ENCODE results near the gene TAS2R40.

DNA sequence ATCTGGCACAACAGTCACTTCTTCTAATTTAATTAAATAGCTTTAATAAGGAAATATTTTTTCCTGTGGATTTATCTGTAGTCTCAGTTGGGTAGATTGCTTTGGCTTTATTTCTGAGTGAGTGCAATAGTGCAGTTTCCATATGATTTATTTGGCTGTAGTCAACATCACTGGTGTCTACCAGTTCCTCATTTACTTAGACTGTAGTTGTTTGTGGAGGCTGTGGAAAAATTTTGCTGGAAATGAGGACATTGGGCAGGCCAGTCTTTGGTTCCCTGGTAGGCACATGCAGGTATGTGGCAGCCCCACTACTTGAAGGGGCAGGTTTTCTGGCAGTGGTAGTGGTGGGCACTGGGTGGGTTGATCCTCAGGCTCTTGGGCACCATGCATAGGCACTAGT is 15.5 kb downstream of the TAS2R40 start:
- TF ChIP-seq FOS (IDR thresholded peaks at IDR 0.05; ENCODE audit: borderline replicate concordance, insufficient read depth, low read length) = no peak
- TF ChIP-seq POLR2A (IDR thresholded peaks at IDR 0.05; ENCODE audit: low read depth, low read length) = no peak
- TF ChIP-seq, protein P1, sequence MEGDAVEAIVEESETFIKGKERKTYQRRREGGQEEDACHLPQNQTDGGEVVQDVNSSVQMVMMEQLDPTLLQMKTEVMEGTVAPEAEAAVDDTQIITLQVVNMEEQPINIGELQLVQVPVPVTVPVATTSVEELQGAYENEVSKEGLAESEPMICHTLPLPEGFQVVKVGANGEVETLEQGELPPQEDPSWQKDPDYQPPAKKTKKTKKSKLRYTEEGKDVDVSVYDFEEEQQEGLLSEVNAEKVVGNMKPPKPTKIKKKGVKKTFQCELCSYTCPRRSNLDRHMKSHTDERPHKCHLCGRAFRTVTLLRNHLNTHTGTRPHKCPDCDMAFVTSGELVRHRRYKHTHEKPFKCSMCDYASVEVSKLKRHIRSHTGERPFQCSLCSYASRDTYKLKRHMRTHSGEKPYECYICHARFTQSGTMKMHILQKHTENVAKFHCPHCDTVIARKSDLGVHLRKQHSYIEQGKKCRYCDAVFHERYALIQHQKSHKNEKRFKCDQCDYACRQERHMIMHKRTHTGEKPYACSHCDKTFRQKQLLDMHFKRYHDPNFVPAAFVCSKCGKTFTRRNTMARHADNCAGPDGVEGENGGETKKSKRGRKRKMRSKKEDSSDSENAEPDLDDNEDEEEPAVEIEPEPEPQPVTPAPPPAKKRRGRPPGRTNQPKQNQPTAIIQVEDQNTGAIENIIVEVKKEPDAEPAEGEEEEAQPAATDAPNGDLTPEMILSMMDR (IDR thresholded peaks at IDR 0.05; ENCODE audit: extremely low read depth in 1 of 2, insufficient read depth in 1 of 2, low read depth in 1 of 2, low read length in 2 of 2) = no peak
- no peak for TF ChIP-seq POLR2AphosphoS5 (IDR thresholded peaks at IDR 0.05; ENCODE audit: insufficient read depth, low read depth, low read length)
- no peak for TF ChIP-seq EZH2 (IDR thresholded peaks at IDR 0.05; ENCODE audit: borderline replicate concordance, low read depth, low read length, severe bottlenecking)

Data from endothelial cell of umbilical vein (primary cell).